ENCODE results near the gene CASZ1.

Gene CASZ1

GRCh38 chr1:10718083-10718415 lies 78.4 kb downstream of the CASZ1 start:
- Histone ChIP-seq H3K27ac (no peak overlapping the region), H3K4me3 (no peak overlapping the region)

- Histone ChIP-seq H3K27ac (no peak overlapping the region), H3K4me3 (no peak overlapping the region)
Observed at GRCh38 chr1:10717296-10718082, 79.0 kb downstream of the CASZ1 start.

GRCh38 chr1:10716840-10717239 lies 79.6 kb downstream of the CASZ1 start:
- Histone ChIP-seq H3K27ac (no peak overlapping the region), H3K4me3 (no peak overlapping the region)

GRCh38 chr1:10714337-10715114 lies 81.9 kb downstream of the CASZ1 start:
- Histone ChIP-seq H3K4me3 (no peak overlapping the region), H3K27ac (peak overlapping the region in 1 of 21 experiments; percentile 17)

GRCh38 chr1:10713614-10714013 lies 82.8 kb downstream of the CASZ1 start:
- peak overlapping the region in 1 of 21 experiments; percentile 14 for H3K27ac ChIP-seq
- H3K4me3 ChIP-seq = no peak overlapping the region

GRCh38 chr1:10712568-10713362 lies 83.7 kb downstream of the CASZ1 start:
- Histone ChIP-seq H3K4me3 (no peak overlapping the region), H3K27ac (peak overlapping the region in 2 of 21 experiments; percentile 11 to 14)

GRCh38 chr1:10710489-10710888 lies 86.0 kb downstream of the CASZ1 start:
- H3K4me3 ChIP-seq = no peak overlapping the region
- H3K27ac ChIP-seq = no peak overlapping the region

GRCh38 chr1:10709646-10710045 lies 86.8 kb downstream of the CASZ1 start:
- Histone ChIP-seq H3K4me3 (no peak overlapping the region), H3K27ac (peak overlapping the region in 1 of 21 experiments; percentile 27)

GRCh38 chr1:10709165-10709564 lies 87.3 kb downstream of the CASZ1 start:
- no peak overlapping the region for H3K4me3 ChIP-seq
- peak overlapping the region in 1 of 21 experiments; percentile 7 for H3K27ac ChIP-seq

GRCh38 chr1:10708757-10709156 lies 87.7 kb downstream of the CASZ1 start:
- H3K27ac ChIP-seq = peak overlapping the region in 1 of 21 experiments; percentile 7
- no peak overlapping the region for H3K4me3 ChIP-seq

GRCh38 chr1:10707208-10707607 lies 89.2 kb downstream of the CASZ1 start:
- Histone ChIP-seq H3K4me3 (no peak overlapping the region), H3K27ac (no peak overlapping the region)

- Histone ChIP-seq H3K4me3 (no peak overlapping the region), H3K27ac (no peak overlapping the region)
Observed at GRCh38 chr1:10706376-10706913, 90.0 kb downstream of the CASZ1 start.

GRCh38 chr1:10705953-10706352 lies 90.5 kb downstream of the CASZ1 start:
- no peak overlapping the region for H3K27ac ChIP-seq
- no peak overlapping the region for H3K4me3 ChIP-seq

GRCh38 chr1:10704368-10704882 lies 92.0 kb downstream of the CASZ1 start:
- H3K27ac ChIP-seq = no peak overlapping the region
- no peak overlapping the region for H3K4me3 ChIP-seq

GRCh38 chr1:10703702-10704101 lies 92.7 kb downstream of the CASZ1 start:
- no peak overlapping the region for H3K27ac ChIP-seq
- no peak overlapping the region for H3K4me3 ChIP-seq

- Histone ChIP-seq H3K4me3 (no peak overlapping the region), H3K27ac (peak overlapping the region in 4 of 21 experiments; percentile 22 to 88 (median 57))
Observed at GRCh38 chr1:10701145-10701544, 95.3 kb downstream of the CASZ1 start.

- H3K27ac ChIP-seq = peak overlapping the region in 18 of 21 experiments; percentile 22 to 92 (median 76)
Observed at GRCh38 chr1:10699470-10699835, 97.0 kb downstream of the CASZ1 start.

GRCh38 chr1:10698726-10699469 lies 97.5 kb downstream of the CASZ1 start:
- peak overlapping the region in 2 of 7 experiments; percentile 8 to 28 for H3K4me3 ChIP-seq
- H3K27ac ChIP-seq = peak overlapping the region in 18 of 21 experiments; percentile 2 to 92 (median 76)

More at GRCh38 chr1:10699470-10699835, 97.0 kb downstream of the CASZ1 start:
- H3K4me3 ChIP-seq = peak overlapping the region in 1 of 7 experiments; percentile 28

- Histone ChIP-seq H3K4me3 (no peak overlapping the region), H3K27ac (peak overlapping the region in 17 of 21 experiments; percentile 1 to 92 (median 77))
Observed at GRCh38 chr1:10697621-10698160, 98.8 kb downstream of the CASZ1 start.

Data from skin epidermis (tissue), 12 donors.